Tibial nerve (tissue), 4 donors: Measurements from ENCODE around the gene SRPK1. TPM values are rescaled to one million over a fixed set of nuclear protein-coding genes. Genes with fewer than 3 reads are reported as not detected.

Experiments
- DNase-seq, 2 donors: peaks; one replicate each; pipeline ENCODE4 v3.0.0-alpha.2; 2019; ENCODE audit warnings: low spot score in 2 of 2
- H3K27ac ChIP-seq, 4 donors: fragments of 200-600 bp; sonication (generic) in 3 of 4; one replicate each; pipeline ENCODE4 v1.5.1; 2017 to 2019; ENCODE audit warnings: mild to moderate bottlenecking in 1 of 4
- H3K27me3 ChIP-seq, 2 donors: fragments of 200-600 bp; sonication (generic) in 1 of 2; one replicate each; pipeline versions ENCODE4 v1.5.1 to v1.6.0; 2017 to 2019
- H3K36me3 ChIP-seq, 3 donors: fragments of 200-600 bp; sonication (generic); one replicate each; pipeline ENCODE4 v1.5.1; 2018 to 2019
- H3K4me1 ChIP-seq, 4 donors: fragments of 200-600 bp; sonication (generic) in 3 of 4; one replicate each; pipeline ENCODE4 v1.5.1; 2017 to 2019
- H3K4me3 ChIP-seq, 4 donors: fragments of 200-600 bp; sonication (generic) in 3 of 4; one replicate each; pipeline ENCODE4 v1.5.1; 2017 to 2019; ENCODE audit warnings: mild to moderate bottlenecking in 1 of 4, moderate library complexity in 1 of 4
- H3K9me3 ChIP-seq, 4 donors: fragments of 200-600 bp; sonication (generic) in 3 of 4; one replicate each; pipeline ENCODE4 v1.5.1; 2017 to 2019
- CTCF ChIP-seq, 5 experiments: fragments of 200-600 bp in 3 of 5; fragments of 450-650 bp in 2 of 5; sonication (generic) in 3 of 5; IDR thresholded peaks; one replicate each; pipeline ENCODE4 v1.5.1; 2016 to 2019; ENCODE audit warnings: antibody characterized with exemption in 5 of 5, mild to moderate bottlenecking in 3 of 5, moderate library complexity in 2 of 5
- EP300 ChIP-seq, 2 donors: sonication (generic); formaldehyde crosslinking; IDR thresholded peaks; one replicate each; pipeline ENCODE4 v1.6.1; 2017; ENCODE audit warnings: antibody characterized with exemption in 2 of 2, mild to moderate bottlenecking in 1 of 2
- POLR2A ChIP-seq, 2 donors: fragments of 450-650 bp; IDR thresholded peaks; one replicate each; pipeline ENCODE4 v1.6.1; 2017; ENCODE audit warnings: antibody characterized with exemption in 2 of 2, mild to moderate bottlenecking in 2 of 2, moderate library complexity in 2 of 2
- WGBS, 2 donors: methylation state at CpG; one replicate each; pipeline ENCODE4 v1.1.5; 2018; 5-methylcytosine and 5-hydroxymethylcytosine counted together
- total RNA-seq, 4 donors: library from RNA; depleted of rRNA; stranded (reverse); fragments of >200 nt; gene quantifications; one replicate each; pipeline ENCODE4 v1.1.0, GENCODE V29; 2016

Gene SRPK1
- total RNA-seq, 4 donors from 2014 or later, result 23.2 to 48.0 (median 40.2) TPM

DNA sequence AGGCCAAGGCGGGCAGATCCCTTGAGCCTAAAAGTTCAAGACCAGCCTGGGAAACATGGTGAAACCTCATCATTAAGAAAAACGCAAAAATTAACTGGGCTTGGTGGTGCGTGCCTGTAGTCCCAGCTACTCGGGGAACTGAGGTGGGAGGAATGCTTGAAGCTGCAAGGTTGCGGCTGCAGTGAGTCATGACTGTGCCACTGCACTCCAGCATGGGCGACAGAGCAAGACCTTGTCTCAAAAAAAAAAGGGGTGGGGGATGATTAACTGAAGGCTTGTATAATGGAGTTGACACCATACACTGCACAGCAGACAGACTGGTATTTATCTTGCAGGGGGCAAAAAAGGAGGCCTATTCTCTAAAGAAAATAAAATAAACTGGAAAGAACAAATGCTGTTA is 27.7 kb downstream of the SRPK1 start:
- H3K36me3 ChIP-seq, result peaks cover 0 to 9% (median 0%) of the 10 kb centered on the region in 3 donors
- DNase-seq, result no peak
- no peak overlapping the region for H3K4me3 ChIP-seq
- H3K27me3 ChIP-seq, result no peaks in the 10 kb centered on the region
- H3K27ac ChIP-seq, result no peak overlapping the region
- 88 to 92% methylated on average over 6 of the region's 6 CpGs for WGBS, 2 donors
- no peaks in the 10 kb centered on the region for H3K9me3 ChIP-seq
- no peaks in the 10 kb centered on the region for H3K4me1 ChIP-seq
- no peak for TF ChIP-seq POLR2A (IDR thresholded peaks at IDR 0.05)
- no peak for TF ChIP-seq CTCF (IDR thresholded peaks at IDR 0.05)

DNA sequence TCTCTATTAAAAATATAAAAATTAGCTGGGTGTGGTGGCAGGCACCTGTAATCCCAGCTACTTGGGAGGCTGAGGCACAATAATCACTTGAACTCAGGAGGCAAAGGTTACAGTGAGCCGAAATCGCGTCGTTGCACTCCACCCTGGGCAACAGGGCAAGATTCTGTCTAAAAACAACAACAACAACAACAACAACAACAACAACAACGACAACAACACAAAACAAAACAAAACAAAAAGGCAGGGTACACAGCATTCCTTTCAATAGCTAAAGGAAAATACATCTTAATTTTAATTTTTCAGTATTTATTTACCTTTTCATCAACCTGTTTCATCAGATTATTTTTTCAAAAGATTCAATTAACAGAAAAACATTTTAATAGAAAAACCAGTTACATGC is 28.4 kb downstream of the SRPK1 start:
- H3K4me3 ChIP-seq, result no peak overlapping the region
- no peak for TF ChIP-seq POLR2A (IDR thresholded peaks at IDR 0.05)
- no peak for TF ChIP-seq EP300 (IDR thresholded peaks at IDR 0.05)
- no peak for TF ChIP-seq CTCF (IDR thresholded peaks at IDR 0.05)
- no peak for DNase-seq
- H3K36me3 ChIP-seq, result peaks cover 0 to 17% (median 0%) of the 10 kb centered on the region in 3 donors
- no peaks in the 10 kb centered on the region for H3K4me1 ChIP-seq
- no peaks in the 10 kb centered on the region for H3K9me3 ChIP-seq
- 80 to 89% methylated on average over 5 of the region's 5 CpGs for WGBS, 2 donors
- no peaks in the 10 kb centered on the region for H3K27me3 ChIP-seq
- no peak overlapping the region for H3K27ac ChIP-seq

DNA sequence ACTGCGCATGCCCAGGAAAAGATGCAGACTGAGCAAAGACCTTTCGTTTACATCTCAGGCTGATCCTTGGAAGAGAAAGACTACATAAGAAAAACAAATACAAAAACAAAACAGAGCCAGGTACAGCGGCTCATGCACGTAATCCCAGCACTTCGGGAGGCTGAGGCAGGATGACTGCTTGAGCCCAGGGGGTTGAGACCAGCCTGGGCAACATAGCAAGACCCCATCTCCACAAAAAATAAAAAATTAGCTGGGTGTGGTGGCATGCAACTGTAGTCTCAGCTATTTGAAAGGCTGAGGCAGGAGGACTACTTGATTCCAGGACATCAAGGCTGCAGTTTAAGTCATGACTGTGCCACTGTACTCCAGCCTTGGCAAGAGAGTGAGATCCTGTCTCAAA is 41.7 kb downstream of the SRPK1 start:
- peaks cover 0 to 20% (median 5%) of the 10 kb centered on the region in 4 donors for H3K9me3 ChIP-seq
- H3K27me3 ChIP-seq, result no peaks in the 10 kb centered on the region
- no peaks in the 10 kb centered on the region for H3K4me1 ChIP-seq
- TF ChIP-seq EP300 (IDR thresholded peaks at IDR 0.05) (no peak), POLR2A (IDR thresholded peaks at IDR 0.05) (no peak), CTCF (IDR thresholded peaks at IDR 0.05) (no peak)
- H3K27ac ChIP-seq, result no peak overlapping the region
- whole genome bisulfite sequencing, 2 donors, result 95 to 97% methylated on average over 5 of the region's 5 CpGs
- H3K4me3 ChIP-seq, result no peak overlapping the region
- no peak for DNase-seq
- H3K36me3 ChIP-seq, result peaks cover 0 to 58% (median 0%) of the 10 kb centered on the region in 3 donors

GRCh38 chr6:35876902-35877301 is 44.0 kb downstream of the SRPK1 start:
- Histone ChIP-seq H3K4me1 (no peaks in the 10 kb centered on the region), H3K27ac (no peak overlapping the region), H3K36me3 (peaks cover 0 to 53% (median 0%) of the 10 kb centered on the region in 3 donors), H3K9me3 (peaks cover 0 to 15% (median 5%) of the 10 kb centered on the region in 4 donors), H3K27me3 (no peaks in the 10 kb centered on the region), H3K4me3 (no peak overlapping the region)
- 58 to 66% methylated on average over 2 of the region's 2 CpGs for WGBS, 2 donors
- no peak for DNase-seq
- TF ChIP-seq EP300 (IDR thresholded peaks at IDR 0.05) (no peak), CTCF (IDR thresholded peaks at IDR 0.05) (no peak), POLR2A (IDR thresholded peaks at IDR 0.05) (no peak)

DNA sequence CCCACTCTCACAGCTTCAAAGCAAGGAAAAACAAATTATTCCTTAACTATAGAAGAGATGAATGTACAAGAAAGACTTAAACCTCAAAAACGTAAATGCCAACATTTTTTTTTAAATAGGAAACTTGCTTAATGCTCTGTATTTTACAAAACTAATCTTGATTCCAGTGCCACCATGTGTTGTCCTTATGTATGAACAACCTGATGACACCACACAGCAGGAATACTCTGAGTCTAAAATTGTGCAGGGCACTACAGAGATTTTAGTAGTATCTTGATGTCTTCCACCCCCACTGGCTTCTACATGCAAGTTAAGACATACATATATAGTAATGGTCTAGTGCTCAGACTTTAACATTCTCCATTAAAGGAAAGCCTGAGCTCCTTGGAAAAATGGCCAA is 46.2 kb downstream of the SRPK1 start:
- no peaks in the 10 kb centered on the region for H3K27me3 ChIP-seq
- no peaks in the 10 kb centered on the region for H3K4me1 ChIP-seq
- no peak overlapping the region for H3K27ac ChIP-seq
- peaks cover 0 to 42% (median 0%) of the 10 kb centered on the region in 3 donors for H3K36me3 ChIP-seq
- WGBS, 2 donors, result 67 to 78% methylated on average over 1 of the region's 1 CpG
- no peaks in the 10 kb centered on the region for H3K9me3 ChIP-seq
- DNase-seq, result no peak
- no peak overlapping the region for H3K4me3 ChIP-seq
- no peak for TF ChIP-seq POLR2A (IDR thresholded peaks at IDR 0.05)
- no peak for TF ChIP-seq CTCF (IDR thresholded peaks at IDR 0.05)
- no peak for TF ChIP-seq EP300 (IDR thresholded peaks at IDR 0.05)
